Measurements from ENCODE around the gene KRT4.

KRT4 gene

GRCh38 chr12:52814710-52815155 lies 817 bp upstream of the KRT4 start:
- Histone ChIP-seq H3K36me3 (ENCODE audit: control insufficient read depth, insufficient read depth, low read length) (no peaks in the 10 kb centered on the region), H3K9me3 (ENCODE audit: control insufficient read depth, insufficient read depth, low read length) (no peaks in the 10 kb centered on the region), H3K4me3 (ENCODE audit: low read length) (no peak overlapping the region), H3K27ac (ENCODE audit: low read length) (no peak overlapping the region), H3K27me3 (ENCODE audit: control insufficient read depth, insufficient read depth, low read length) (no peaks in the 10 kb centered on the region), H3K4me1 (ENCODE audit: control insufficient read depth, insufficient read depth, low read length) (no peaks in the 10 kb centered on the region)
- no CpG with 5 or more reads among the region's 4 CpGs for WGBS (ENCODE audit: insufficient coverage, insufficient read length)
- no peak for DNase-seq (ENCODE audit: low read depth, low spot score)

- Histone ChIP-seq H3K4me3 (ENCODE audit: low read length) (no peak overlapping the region), H3K36me3 (ENCODE audit: control insufficient read depth, insufficient read depth, low read length) (no peaks in the 10 kb centered on the region), H3K27me3 (ENCODE audit: control insufficient read depth, insufficient read depth, low read length) (no peaks in the 10 kb centered on the region), H3K27ac (ENCODE audit: low read length) (no peak overlapping the region), H3K9me3 (ENCODE audit: control insufficient read depth, insufficient read depth, low read length) (no peaks in the 10 kb centered on the region), H3K4me1 (ENCODE audit: control insufficient read depth, insufficient read depth, low read length) (no peaks in the 10 kb centered on the region)
- DNase-seq (ENCODE audit: low read depth, low spot score) = no peak
- WGBS (ENCODE audit: insufficient coverage, insufficient read length) = no CpG with 5 or more reads among the region's 10 CpGs
Measured at GRCh38 chr12:52813203-52813819, 605 bp downstream of the KRT4 start.

- no peaks in the 10 kb centered on the region for H3K4me1 ChIP-seq (ENCODE audit: control insufficient read depth, insufficient read depth, low read length)
- H3K27ac ChIP-seq (ENCODE audit: low read length) = no peak overlapping the region
- H3K4me3 ChIP-seq (ENCODE audit: low read length) = no peak overlapping the region
- no peaks in the 10 kb centered on the region for H3K9me3 ChIP-seq (ENCODE audit: control insufficient read depth, insufficient read depth, low read length)
- no peaks in the 10 kb centered on the region for H3K27me3 ChIP-seq (ENCODE audit: control insufficient read depth, insufficient read depth, low read length)
- no CpG with 5 or more reads among the region's 3 CpGs for WGBS (ENCODE audit: insufficient coverage, insufficient read length)
- no peak for DNase-seq (ENCODE audit: low read depth, low spot score)
- no peaks in the 10 kb centered on the region for H3K36me3 ChIP-seq (ENCODE audit: control insufficient read depth, insufficient read depth, low read length)
Measured at GRCh38 chr12:52812749-52813148, 1.2 kb downstream of the KRT4 start.

GRCh38 chr12:52812073-52812400 lies 1.9 kb downstream of the KRT4 start:
- Histone ChIP-seq H3K27ac (ENCODE audit: low read length) (no peak overlapping the region), H3K36me3 (ENCODE audit: control insufficient read depth, insufficient read depth, low read length) (no peaks in the 10 kb centered on the region), H3K4me1 (ENCODE audit: control insufficient read depth, insufficient read depth, low read length) (no peaks in the 10 kb centered on the region), H3K9me3 (ENCODE audit: control insufficient read depth, insufficient read depth, low read length) (no peaks in the 10 kb centered on the region), H3K27me3 (ENCODE audit: control insufficient read depth, insufficient read depth, low read length) (no peaks in the 10 kb centered on the region), H3K4me3 (ENCODE audit: low read length) (no peak overlapping the region)
- DNase-seq (ENCODE audit: low read depth, low spot score) = no peak
- no CpG with 5 or more reads among the region's 4 CpGs for WGBS (ENCODE audit: insufficient coverage, insufficient read length)

- no peak overlapping the region for H3K4me3 ChIP-seq (ENCODE audit: low read length)
- H3K27me3 ChIP-seq (ENCODE audit: control insufficient read depth, insufficient read depth, low read length) = no peaks in the 10 kb centered on the region
- H3K9me3 ChIP-seq (ENCODE audit: control insufficient read depth, insufficient read depth, low read length) = no peaks in the 10 kb centered on the region
- no peaks in the 10 kb centered on the region for H3K36me3 ChIP-seq (ENCODE audit: control insufficient read depth, insufficient read depth, low read length)
- no peak for DNase-seq (ENCODE audit: low read depth, low spot score)
- no peaks in the 10 kb centered on the region for H3K4me1 ChIP-seq (ENCODE audit: control insufficient read depth, insufficient read depth, low read length)
- WGBS (ENCODE audit: insufficient coverage, insufficient read length) = no CpG with 5 or more reads among the region's 9 CpGs
- H3K27ac ChIP-seq (ENCODE audit: low read length) = no peak overlapping the region
Measured at GRCh38 chr12:52811191-52812072, 2.5 kb downstream of the KRT4 start.

GRCh38 chr12:52810554-52810953 lies 3.4 kb downstream of the KRT4 start:
- Histone ChIP-seq H3K27me3 (ENCODE audit: control insufficient read depth, insufficient read depth, low read length) (no peaks in the 10 kb centered on the region), H3K9me3 (ENCODE audit: control insufficient read depth, insufficient read depth, low read length) (no peaks in the 10 kb centered on the region), H3K4me3 (ENCODE audit: low read length) (no peak overlapping the region), H3K36me3 (ENCODE audit: control insufficient read depth, insufficient read depth, low read length) (no peaks in the 10 kb centered on the region), H3K27ac (ENCODE audit: low read length) (no peak overlapping the region), H3K4me1 (ENCODE audit: control insufficient read depth, insufficient read depth, low read length) (no peaks in the 10 kb centered on the region)
- no CpG with 5 or more reads among the region's 5 CpGs for WGBS (ENCODE audit: insufficient coverage, insufficient read length)
- DNase-seq (ENCODE audit: low read depth, low spot score) = no peak

- Histone ChIP-seq H3K27me3 (ENCODE audit: control insufficient read depth, insufficient read depth, low read length) (no peaks in the 10 kb centered on the region), H3K4me3 (ENCODE audit: low read length) (no peak overlapping the region), H3K9me3 (ENCODE audit: control insufficient read depth, insufficient read depth, low read length) (no peaks in the 10 kb centered on the region), H3K36me3 (ENCODE audit: control insufficient read depth, insufficient read depth, low read length) (no peaks in the 10 kb centered on the region), H3K4me1 (ENCODE audit: control insufficient read depth, insufficient read depth, low read length) (no peaks in the 10 kb centered on the region; the same call in 1 of the 2 replicates), H3K27ac (ENCODE audit: low read length) (no peak overlapping the region)
- WGBS (ENCODE audit: insufficient coverage, insufficient read length) = no CpG with 5 or more reads among the region's 7 CpGs
- no peak for DNase-seq (ENCODE audit: low read depth, low spot score)
Measured at GRCh38 chr12:52809166-52809565, 4.8 kb downstream of the KRT4 start.

- no peaks in the 10 kb centered on the region for H3K27me3 ChIP-seq (ENCODE audit: control insufficient read depth, insufficient read depth, low read length)
- H3K9me3 ChIP-seq (ENCODE audit: control insufficient read depth, insufficient read depth, low read length) = no peaks in the 10 kb centered on the region
- H3K27ac ChIP-seq (ENCODE audit: low read length) = no peak overlapping the region
- H3K4me3 ChIP-seq (ENCODE audit: low read length) = no peak overlapping the region
- DNase-seq (ENCODE audit: low read depth, low spot score) = no peak
- no peaks in the 10 kb centered on the region; the same call in 1 of the 2 replicates for H3K4me1 ChIP-seq (ENCODE audit: control insufficient read depth, insufficient read depth, low read length)
- no peaks in the 10 kb centered on the region for H3K36me3 ChIP-seq (ENCODE audit: control insufficient read depth, insufficient read depth, low read length)
- WGBS (ENCODE audit: insufficient coverage, insufficient read length) = no CpG with 5 or more reads among the region's 8 CpGs
Measured at GRCh38 chr12:52808573-52809160, 5.2 kb downstream of the KRT4 start.

- H3K27ac ChIP-seq (ENCODE audit: low read length) = no peak overlapping the region
- H3K4me1 ChIP-seq (ENCODE audit: control insufficient read depth, insufficient read depth, low read length) = no peaks in the 10 kb centered on the region; the same call in 1 of the 2 replicates
- no peaks in the 10 kb centered on the region for H3K27me3 ChIP-seq (ENCODE audit: control insufficient read depth, insufficient read depth, low read length)
- no peaks in the 10 kb centered on the region for H3K9me3 ChIP-seq (ENCODE audit: control insufficient read depth, insufficient read depth, low read length)
- H3K36me3 ChIP-seq (ENCODE audit: control insufficient read depth, insufficient read depth, low read length) = no peaks in the 10 kb centered on the region
- no peak overlapping the region for H3K4me3 ChIP-seq (ENCODE audit: low read length)
- DNase-seq (ENCODE audit: low read depth, low spot score) = no peak
- no CpG with 5 or more reads among the region's 16 CpGs for WGBS (ENCODE audit: insufficient coverage, insufficient read length)
Measured at GRCh38 chr12:52807544-52808470, 6.1 kb downstream of the KRT4 start.

Data from iPS DF 6.9 (cell line).